Activated CD8-positive, alpha-beta T cell treated with anti-CD3 and anti-CD28 coated beads, Interleukin-2, amount 10 ng/mL, durations not matched to agents 7 days and 5 days (primary cell): ENCODE results near the gene ARHGEF26. TPM values are rescaled to one million over a fixed set of nuclear protein-coding genes. Genes with fewer than 3 reads are reported as not detected.

Experiments
- ATAC-seq: fragments of 150-1000 bp; cut with Tn5 transposase; one replicate; pipeline ENCODE4 v1.10.0; 2021; ENCODE audit warnings: moderate library complexity
- CTCF ChIA-PET: fragments of 350-600 bp; sonication (Branson Sonifier 250); formaldehyde crosslinking; loops from one replicate; lab custom pipeline; 2021; ENCODE audit warnings: antibody characterized with exemption; lab: Charles Lee
- POLR2A ChIA-PET: fragments of 350-600 bp; sonication (Branson Sonifier 250); formaldehyde crosslinking; loops from one replicate; lab custom pipeline; 2021; ENCODE audit warnings: antibody characterized with exemption; lab: Charles Lee
- DNase-seq: peaks from one replicate; pipeline ENCODE4 v3.0.0-alpha.2; 2020
- H3K27ac Mint-ChIP-seq: one replicate; pipeline ENCODE4 v1.8.0; 2021; ENCODE audit warnings: mild to moderate bottlenecking, mixed read lengths
- H3K27me3 Mint-ChIP-seq: one replicate; pipeline ENCODE4 v1.8.0; 2021; ENCODE audit warnings: low read depth, mixed read lengths
- H3K36me3 Mint-ChIP-seq: one replicate; pipeline ENCODE4 v1.8.0; 2021; ENCODE audit warnings: low read depth, mixed read lengths
- H3K4me1 Mint-ChIP-seq: one replicate; pipeline ENCODE4 v1.8.0; 2021; ENCODE audit warnings: low read depth, mixed read lengths
- H3K4me3 Mint-ChIP-seq: one replicate; pipeline ENCODE4 v1.8.0; 2021; ENCODE audit warnings: mild to moderate bottlenecking, mixed read lengths
- H3K9me3 Mint-ChIP-seq: one replicate; pipeline ENCODE4 v1.8.0; 2022; ENCODE audit warnings: mixed read lengths; ENCODE audit not compliant: insufficient read depth
- total RNA-seq, 2 experiments: library from RNA; stranded (reverse); gene quantifications; one replicate each; pipeline ENCODE4 v1.2.3, GENCODE V29; 2021

ARHGEF26 gene
- total RNA-seq, 2 experiments from 2014 or later = 0.08 TPM; not detected in 1

- DNase-seq = no peak
- CTCF ChIA-PET = no interaction called here
- Mint-ChIP-seq H3K27me3 (peaks cover 5% of the 10 kb centered on the region), H3K9me3 (no peaks in the 10 kb centered on the region), H3K4me3 (no peak overlapping the region), H3K36me3 (no peaks in the 10 kb centered on the region), H3K27ac (no peak overlapping the region), H3K4me1 (no peaks in the 10 kb centered on the region)
- POLR2A ChIA-PET = no interaction called here
- no peak for ATAC-seq
Measured at GRCh38 chr3:154220462-154220861, 99.3 kb downstream of the ARHGEF26 start.

GRCh38 chr3:154223519-154223918 lies 102.3 kb downstream of the ARHGEF26 start:
- Mint-ChIP-seq H3K4me1 (no peaks in the 10 kb centered on the region), H3K36me3 (no peaks in the 10 kb centered on the region), H3K4me3 (no peak overlapping the region), H3K9me3 (no peaks in the 10 kb centered on the region), H3K27me3 (peaks cover 5% of the 10 kb centered on the region), H3K27ac (no peak overlapping the region)
- DNase-seq = no peak
- no peak for ATAC-seq
- ChIA-PET POLR2A (no interaction called here), CTCF (no interaction called here)

GRCh38 chr3:154224366-154224765 lies 103.2 kb downstream of the ARHGEF26 start:
- Mint-ChIP-seq H3K36me3 (no peaks in the 10 kb centered on the region), H3K27me3 (peaks cover 5% of the 10 kb centered on the region), H3K4me3 (no peak overlapping the region), H3K4me1 (no peaks in the 10 kb centered on the region), H3K9me3 (no peaks in the 10 kb centered on the region), H3K27ac (no peak overlapping the region)
- POLR2A ChIA-PET = no interaction called here
- no peak for DNase-seq
- CTCF ChIA-PET = no interaction called here
- no peak for ATAC-seq

GRCh38 chr3:154224866-154225265 lies 103.7 kb downstream of the ARHGEF26 start:
- H3K36me3 Mint-ChIP-seq = no peaks in the 10 kb centered on the region
- H3K4me3 Mint-ChIP-seq = no peak overlapping the region
- no peak overlapping the region for H3K27ac Mint-ChIP-seq
- DNase-seq (no peak), ATAC-seq (no peak)
- ChIA-PET POLR2A (no interaction called here), CTCF (no interaction called here)
- no peaks in the 10 kb centered on the region for H3K9me3 Mint-ChIP-seq
- peaks cover 5% of the 10 kb centered on the region for H3K27me3 Mint-ChIP-seq
- H3K4me1 Mint-ChIP-seq = no peaks in the 10 kb centered on the region

- H3K36me3 Mint-ChIP-seq = no peaks in the 10 kb centered on the region
- ATAC-seq (no peak), DNase-seq (no peak)
- H3K27ac Mint-ChIP-seq = no peak overlapping the region
- POLR2A ChIA-PET = no interaction called here
- H3K4me3 Mint-ChIP-seq = no peak overlapping the region
- no peaks in the 10 kb centered on the region for H3K4me1 Mint-ChIP-seq
- H3K9me3 Mint-ChIP-seq = no peaks in the 10 kb centered on the region
- CTCF ChIA-PET = no interaction called here
- H3K27me3 Mint-ChIP-seq = peaks cover 5% of the 10 kb centered on the region
Measured at GRCh38 chr3:154225536-154225935, 104.3 kb downstream of the ARHGEF26 start.

- Mint-ChIP-seq H3K36me3 (no peaks in the 10 kb centered on the region), H3K27me3 (peaks cover 5% of the 10 kb centered on the region), H3K9me3 (no peaks in the 10 kb centered on the region), H3K4me3 (no peak overlapping the region), H3K27ac (no peak overlapping the region), H3K4me1 (no peaks in the 10 kb centered on the region)
- ChIA-PET CTCF (no interaction called here), POLR2A (no interaction called here)
- no peak for ATAC-seq
- DNase-seq = no peak
Measured at GRCh38 chr3:154227531-154227930, 106.3 kb downstream of the ARHGEF26 start.

GRCh38 chr3:154228561-154229216 lies 107.5 kb downstream of the ARHGEF26 start:
- no peak for ATAC-seq
- H3K4me1 Mint-ChIP-seq = no peaks in the 10 kb centered on the region

GRCh38 chr3:154229217-154229590 lies 108.0 kb downstream of the ARHGEF26 start:
- no peak for ATAC-seq
- CTCF ChIA-PET = interaction anchor here (1.1 to 1.2 kb wide), 2 partner anchors 11 to 24 kb away, joined by 3 read pairs; no protein-coding TSS in a partner anchor
- no peak for DNase-seq

More at GRCh38 chr3:154228561-154229216, 107.5 kb downstream of the ARHGEF26 start:
- Mint-ChIP-seq H3K27me3 (peaks cover 2% of the 10 kb centered on the region), H3K4me3 (no peak overlapping the region), H3K9me3 (no peaks in the 10 kb centered on the region), H3K36me3 (no peaks in the 10 kb centered on the region), H3K27ac (no peak overlapping the region)
- DNase-seq = no peak
- CTCF ChIA-PET = interaction anchor here (1.1 to 1.2 kb wide), 2 partner anchors 12 to 25 kb away, joined by 3 read pairs; no protein-coding TSS in a partner anchor
- POLR2A ChIA-PET = no interaction called here

GRCh38 chr3:154235330-154235729 lies 114.1 kb downstream of the ARHGEF26 start:
- no peaks in the 10 kb centered on the region for H3K9me3 Mint-ChIP-seq
- no peaks in the 10 kb centered on the region for H3K36me3 Mint-ChIP-seq
- H3K27ac Mint-ChIP-seq = no peak overlapping the region
- CTCF ChIA-PET = interaction anchor here (1.7 kb wide), 1 partner anchor 17 kb away, joined by 4 read pairs; no protein-coding TSS in a partner anchor
- POLR2A ChIA-PET = no interaction called here
- no peak for DNase-seq
- H3K4me3 Mint-ChIP-seq = no peak overlapping the region
- no peak for ATAC-seq
- peaks cover 6% of the 10 kb centered on the region for H3K27me3 Mint-ChIP-seq
- H3K4me1 Mint-ChIP-seq = no peaks in the 10 kb centered on the region

More at GRCh38 chr3:154229217-154229590, 108.0 kb downstream of the ARHGEF26 start:
- Mint-ChIP-seq H3K27ac (no peak overlapping the region), H3K9me3 (no peaks in the 10 kb centered on the region), H3K4me3 (no peak overlapping the region), H3K27me3 (peaks cover 5% of the 10 kb centered on the region), H3K36me3 (no peaks in the 10 kb centered on the region), H3K4me1 (no peaks in the 10 kb centered on the region)
- POLR2A ChIA-PET = no interaction called here

GRCh38 chr3:154236331-154236730 lies 115.1 kb downstream of the ARHGEF26 start:
- ChIA-PET POLR2A (no interaction called here), CTCF (no interaction called here)
- Mint-ChIP-seq H3K27ac (no peak overlapping the region), H3K9me3 (no peaks in the 10 kb centered on the region), H3K4me3 (no peak overlapping the region), H3K36me3 (no peaks in the 10 kb centered on the region), H3K4me1 (no peaks in the 10 kb centered on the region), H3K27me3 (peaks cover 6% of the 10 kb centered on the region)
- ATAC-seq = no peak
- no peak for DNase-seq

GRCh38 chr3:154240235-154240634 lies 119.0 kb downstream of the ARHGEF26 start:
- no peak overlapping the region for H3K4me3 Mint-ChIP-seq
- CTCF ChIA-PET = interaction anchor here (0.7 to 0.9 kb wide), 2 partner anchors 11 to 12 kb away, joined by 3 read pairs; no protein-coding TSS in a partner anchor
- no peak for ATAC-seq
- no peaks in the 10 kb centered on the region for H3K4me1 Mint-ChIP-seq
- no peaks in the 10 kb centered on the region for H3K36me3 Mint-ChIP-seq
- no peak overlapping the region for H3K27ac Mint-ChIP-seq
- H3K27me3 Mint-ChIP-seq = peaks cover 2% of the 10 kb centered on the region
- H3K9me3 Mint-ChIP-seq = no peaks in the 10 kb centered on the region
- DNase-seq = no peak
- POLR2A ChIA-PET = no interaction called here

- CTCF ChIA-PET = interaction anchor here (1.8 kb wide), 1 partner anchor 12 kb away, joined by 3 read pairs; no protein-coding TSS in a partner anchor
- no peaks in the 10 kb centered on the region for H3K27me3 Mint-ChIP-seq
- H3K4me3 Mint-ChIP-seq = no peak overlapping the region
- DNase-seq = no peak
- ATAC-seq = no peak
- H3K36me3 Mint-ChIP-seq = peaks cover 4% of the 10 kb centered on the region
- POLR2A ChIA-PET = no interaction called here
- no peaks in the 10 kb centered on the region for H3K4me1 Mint-ChIP-seq
- H3K9me3 Mint-ChIP-seq = no peaks in the 10 kb centered on the region
- H3K27ac Mint-ChIP-seq = no peak overlapping the region
Measured at GRCh38 chr3:154241496-154241895, 120.3 kb downstream of the ARHGEF26 start.
